Neural cell (in vitro differentiated cells): ENCODE measurements around the gene SULT1C3. TPM values are rescaled to one million over a fixed set of nuclear protein-coding genes. Genes with fewer than 3 reads are reported as not detected.

Experiments
- H2AFZ ChIP-seq: fragments of 200-600, 300-800 bp; sonication (generic), shearing (Covaris generic); 2 replicates; pipeline ENCODE4 v1.6.0; 2014; ENCODE audit warnings: low read depth, mild to moderate bottlenecking, antibody characterized with exemption, low read length, moderate library complexity
- H3F3A ChIP-seq: fragments of 200-600 bp; shearing (Covaris generic); 2 replicates; pipeline ENCODE4 v1.6.1; 2016; ENCODE audit warnings: mild to moderate bottlenecking, moderate library complexity, mixed read lengths, antibody characterized with exemption, low read length; ENCODE audit not compliant: insufficient read depth, poor library complexity, severe bottlenecking
- H3K27ac ChIP-seq: fragments of 200-600, 300-800 bp; sonication (generic), shearing (Covaris generic); 2 replicates; pipeline ENCODE4 v1.5.1; 2014; ENCODE audit warnings: mild to moderate bottlenecking, low read length, moderate library complexity
- H3K27me3 ChIP-seq: fragments of 300-800, 200-600 bp; sonication (generic), shearing (Covaris generic); 2 replicates; pipeline ENCODE4 v1.6.0; 2014; ENCODE audit warnings: mild to moderate bottlenecking, low read depth, low read length, moderate library complexity; ENCODE audit not compliant: insufficient read depth
- H3K36me3 ChIP-seq: fragments of 300-800, 200-600 bp; sonication (generic), shearing (Covaris generic); 2 replicates; pipeline ENCODE4 v1.5.1; 2014; ENCODE audit warnings: mild to moderate bottlenecking, antibody characterized with exemption, low read length, moderate library complexity; ENCODE audit not compliant: insufficient read depth
- H3K4me2 ChIP-seq: fragments of 300-800, 200-600 bp; sonication (generic), shearing (Covaris generic); 2 replicates; pipeline ENCODE4 v1.6.0; 2014; ENCODE audit warnings: mild to moderate bottlenecking, low read length
- H3K4me3 ChIP-seq: fragments of 300-800, 200-600 bp; sonication (generic), shearing (Covaris generic); 2 replicates; pipeline ENCODE4 v1.5.1; 2014; ENCODE audit warnings: mild to moderate bottlenecking, low read length, moderate library complexity
- H3K79me2 ChIP-seq: fragments of 200-600 bp; shearing (Covaris generic); replicated peaks from 2 replicates; pipeline ENCODE4 v1.6.0; 2014; ENCODE audit warnings: mild to moderate bottlenecking, low read length, moderate library complexity; ENCODE audit not compliant: insufficient read depth
- H3K9ac ChIP-seq: fragments of 300-800, 200-600 bp; sonication (generic), shearing (Covaris generic); 2 replicates; pipeline ENCODE4 v1.6.1; 2016; ENCODE audit warnings: mild to moderate bottlenecking, low read length, mixed read lengths
- H3K9me2 ChIP-seq: fragments of 200-600 bp; shearing (Covaris generic); 2 replicates; pipeline ENCODE4 v1.6.1; 2016; ENCODE audit warnings: mild to moderate bottlenecking, low read length, mixed read lengths; ENCODE audit not compliant: insufficient read depth
- H3K9me3 ChIP-seq: fragments of 200-600, 300-800 bp; sonication (generic), shearing (Covaris generic); 2 replicates; pipeline ENCODE4 v1.6.1; 2016; ENCODE audit warnings: mild to moderate bottlenecking, mixed run types, low read length, moderate library complexity, mixed read lengths
- H4K20me1 ChIP-seq: fragments of 200-600 bp; shearing (Covaris generic); 2 replicates; pipeline ENCODE4 v1.6.1; 2016; ENCODE audit warnings: mild to moderate bottlenecking, mixed run types; ENCODE audit not compliant: insufficient read depth
- EP300 ChIP-seq: fragments of 450-650 bp; conservative IDR thresholded peaks from 2 replicates; pipeline ENCODE4 v1.6.1; 2014; ENCODE audit warnings: antibody characterized with exemption, mild to moderate bottlenecking, moderate library complexity; ENCODE audit not compliant: poor library complexity, severe bottlenecking
- EZH2 ChIP-seq: fragments of 200-600, 300-800 bp; shearing (Covaris generic), sonication (generic); IDR thresholded peaks from 2 replicates; pipeline ENCODE4 v1.6.1; 2014; ENCODE audit warnings: antibody characterized with exemption, low read length, borderline replicate concordance, mild to moderate bottlenecking; ENCODE audit not compliant: insufficient read depth, poor library complexity, severe bottlenecking
- MXI1 ChIP-seq: fragments of 450-650 bp; conservative IDR thresholded peaks from 2 replicates; pipeline ENCODE4 v1.6.1; 2014; ENCODE audit warnings: antibody characterized with exemption, mild to moderate bottlenecking; ENCODE audit not compliant: poor library complexity, severe bottlenecking
- POLR2AphosphoS5 ChIP-seq: IDR thresholded peaks from 2 replicates; pipeline ENCODE4 v1.6.1; 2012
- RAD21 ChIP-seq: fragments of 450-650 bp; conservative IDR thresholded peaks from 2 replicates; pipeline ENCODE4 v1.6.1; 2014; ENCODE audit warnings: antibody characterized with exemption, mild to moderate bottlenecking, moderate library complexity
- SMC3 ChIP-seq: fragments of 450-650 bp; conservative IDR thresholded peaks from 2 replicates; pipeline ENCODE4 v1.6.1; 2014; ENCODE audit warnings: antibody characterized with exemption, mild to moderate bottlenecking, moderate library complexity; ENCODE audit not compliant: poor library complexity
- TAF1 ChIP-seq: IDR thresholded peaks from 2 replicates; pipeline ENCODE4 v1.6.1; 2012; ENCODE audit warnings: low read depth
- polyA plus RNA-seq: library from polyadenylated mRNA; depleted of rRNA; stranded (reverse); fragments of >200 nt; gene quantifications from 2 replicates; pipeline ENCODE4 v1.2.3, GENCODE V29; 2014
- TF ChIP-seq, protein P1 (sequence below): fragments of 450-650 bp; IDR thresholded peaks from 2 replicates; pipeline ENCODE4 v1.5.1; 2014; ENCODE audit warnings: antibody characterized with exemption, mild to moderate bottlenecking, moderate library complexity; ENCODE audit not compliant: poor library complexity, severe bottlenecking
- TF ChIP-seq, protein P2 (sequence below): IDR thresholded peaks from 2 replicates; pipeline ENCODE4 v1.6.1; 2012; ENCODE audit warnings: borderline replicate concordance

Gene SULT1C3
- polyA plus RNA-seq, 1 donor from 2014 or later = not detected

DNA sequence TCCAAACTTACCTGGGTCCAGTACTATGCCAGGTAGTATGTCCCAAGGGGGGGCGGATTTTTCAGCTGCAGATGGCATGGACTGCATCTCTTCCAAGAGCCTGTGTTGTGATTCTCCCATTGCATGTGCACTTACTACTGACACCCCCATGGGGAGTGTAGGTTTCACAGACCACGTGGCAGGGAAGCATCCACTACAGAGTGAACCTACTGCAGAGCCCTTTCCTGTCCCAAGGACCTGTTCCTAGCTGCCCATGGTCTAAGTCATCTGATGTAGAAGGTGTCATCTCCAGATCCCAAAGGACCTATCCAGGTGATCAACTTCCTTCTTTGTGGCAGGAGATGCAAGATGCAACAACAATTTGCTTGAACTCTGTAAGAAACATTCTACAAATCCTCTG, 9.9 kb upstream of the SULT1C3 start:
- Histone ChIP-seq H3K79me2 (no peaks in the 10 kb centered on the region), H3K36me3 (no peaks in the 10 kb centered on the region), H3F3A (no peaks in the 10 kb centered on the region), H2AFZ (no peak overlapping the region), H3K9me3 (no peaks in the 10 kb centered on the region), H3K9me2 (no peaks in the 10 kb centered on the region), H3K27ac (no peak overlapping the region), H4K20me1 (no peaks in the 10 kb centered on the region), H3K4me3 (no peak overlapping the region), H3K27me3 (no peaks in the 10 kb centered on the region), H3K4me2 (no peak overlapping the region), H3K9ac (no peak overlapping the region)
- TF ChIP-seq MXI1 (no peak), EZH2 (no peak), EP300 (no peak), RAD21 (no peak), POLR2AphosphoS5 (no peak), TAF1 (no peak), SMC3 (no peak)
- TF ChIP-seq, protein P1, sequence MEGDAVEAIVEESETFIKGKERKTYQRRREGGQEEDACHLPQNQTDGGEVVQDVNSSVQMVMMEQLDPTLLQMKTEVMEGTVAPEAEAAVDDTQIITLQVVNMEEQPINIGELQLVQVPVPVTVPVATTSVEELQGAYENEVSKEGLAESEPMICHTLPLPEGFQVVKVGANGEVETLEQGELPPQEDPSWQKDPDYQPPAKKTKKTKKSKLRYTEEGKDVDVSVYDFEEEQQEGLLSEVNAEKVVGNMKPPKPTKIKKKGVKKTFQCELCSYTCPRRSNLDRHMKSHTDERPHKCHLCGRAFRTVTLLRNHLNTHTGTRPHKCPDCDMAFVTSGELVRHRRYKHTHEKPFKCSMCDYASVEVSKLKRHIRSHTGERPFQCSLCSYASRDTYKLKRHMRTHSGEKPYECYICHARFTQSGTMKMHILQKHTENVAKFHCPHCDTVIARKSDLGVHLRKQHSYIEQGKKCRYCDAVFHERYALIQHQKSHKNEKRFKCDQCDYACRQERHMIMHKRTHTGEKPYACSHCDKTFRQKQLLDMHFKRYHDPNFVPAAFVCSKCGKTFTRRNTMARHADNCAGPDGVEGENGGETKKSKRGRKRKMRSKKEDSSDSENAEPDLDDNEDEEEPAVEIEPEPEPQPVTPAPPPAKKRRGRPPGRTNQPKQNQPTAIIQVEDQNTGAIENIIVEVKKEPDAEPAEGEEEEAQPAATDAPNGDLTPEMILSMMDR = no peak
- TF ChIP-seq, protein P2, sequence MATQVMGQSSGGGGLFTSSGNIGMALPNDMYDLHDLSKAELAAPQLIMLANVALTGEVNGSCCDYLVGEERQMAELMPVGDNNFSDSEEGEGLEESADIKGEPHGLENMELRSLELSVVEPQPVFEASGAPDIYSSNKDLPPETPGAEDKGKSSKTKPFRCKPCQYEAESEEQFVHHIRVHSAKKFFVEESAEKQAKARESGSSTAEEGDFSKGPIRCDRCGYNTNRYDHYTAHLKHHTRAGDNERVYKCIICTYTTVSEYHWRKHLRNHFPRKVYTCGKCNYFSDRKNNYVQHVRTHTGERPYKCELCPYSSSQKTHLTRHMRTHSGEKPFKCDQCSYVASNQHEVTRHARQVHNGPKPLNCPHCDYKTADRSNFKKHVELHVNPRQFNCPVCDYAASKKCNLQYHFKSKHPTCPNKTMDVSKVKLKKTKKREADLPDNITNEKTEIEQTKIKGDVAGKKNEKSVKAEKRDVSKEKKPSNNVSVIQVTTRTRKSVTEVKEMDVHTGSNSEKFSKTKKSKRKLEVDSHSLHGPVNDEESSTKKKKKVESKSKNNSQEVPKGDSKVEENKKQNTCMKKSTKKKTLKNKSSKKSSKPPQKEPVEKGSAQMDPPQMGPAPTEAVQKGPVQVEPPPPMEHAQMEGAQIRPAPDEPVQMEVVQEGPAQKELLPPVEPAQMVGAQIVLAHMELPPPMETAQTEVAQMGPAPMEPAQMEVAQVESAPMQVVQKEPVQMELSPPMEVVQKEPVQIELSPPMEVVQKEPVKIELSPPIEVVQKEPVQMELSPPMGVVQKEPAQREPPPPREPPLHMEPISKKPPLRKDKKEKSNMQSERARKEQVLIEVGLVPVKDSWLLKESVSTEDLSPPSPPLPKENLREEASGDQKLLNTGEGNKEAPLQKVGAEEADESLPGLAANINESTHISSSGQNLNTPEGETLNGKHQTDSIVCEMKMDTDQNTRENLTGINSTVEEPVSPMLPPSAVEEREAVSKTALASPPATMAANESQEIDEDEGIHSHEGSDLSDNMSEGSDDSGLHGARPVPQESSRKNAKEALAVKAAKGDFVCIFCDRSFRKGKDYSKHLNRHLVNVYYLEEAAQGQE = no peak

DNA sequence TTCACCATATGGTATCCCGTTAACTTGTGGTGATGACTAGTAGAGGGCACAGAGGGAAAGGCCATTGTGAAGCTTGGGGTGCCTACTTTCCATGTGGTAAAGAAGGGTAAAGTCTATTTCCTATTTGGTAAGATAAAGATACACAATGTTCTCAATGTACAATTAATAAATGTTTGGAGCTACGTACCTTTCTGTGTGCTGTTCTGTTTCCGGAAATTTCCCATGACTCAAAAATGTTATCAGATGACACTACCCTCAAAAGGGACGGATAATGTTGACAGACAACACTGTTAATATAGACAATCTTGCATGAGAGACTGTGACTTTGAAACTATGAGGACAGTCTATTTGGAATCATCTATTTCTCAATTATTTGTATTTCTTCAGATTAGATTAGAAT, 4.2 kb upstream of the SULT1C3 start:
- no peaks in the 10 kb centered on the region for H3K9me3 ChIP-seq
- H3K9me2 ChIP-seq = no peaks in the 10 kb centered on the region
- no peaks in the 10 kb centered on the region for H3K79me2 ChIP-seq
- no peak overlapping the region for H3K4me3 ChIP-seq
- no peak for TF ChIP-seq MXI1
- TF ChIP-seq SMC3 = no peak
- no peak for TF ChIP-seq EZH2
- TF ChIP-seq, protein P2 = no peak
- no peak for TF ChIP-seq POLR2AphosphoS5
- no peak for TF ChIP-seq TAF1
- TF ChIP-seq, protein P1 = no peak
- TF ChIP-seq EP300 = no peak
- TF ChIP-seq RAD21 = no peak
- no peak overlapping the region for H3K4me2 ChIP-seq
- no peaks in the 10 kb centered on the region for H4K20me1 ChIP-seq
- H3K9ac ChIP-seq = no peak overlapping the region
- H3K27me3 ChIP-seq = no peaks in the 10 kb centered on the region
- H3F3A ChIP-seq = no peaks in the 10 kb centered on the region
- no peak overlapping the region for H3K27ac ChIP-seq
- no peaks in the 10 kb centered on the region for H3K36me3 ChIP-seq
- no peak overlapping the region for H2AFZ ChIP-seq
